Activated T-cell treated with anti-CD3 and anti-CD28 coated beads, Interleukin-2, amount 50 U/mL, for 24 hours (primary cell): ENCODE measurements around the gene ATP2C2.
A peak's percentile ranks its signal among the peaks of the same experiment; 100 is the strongest.
"Not testable (repeated sequence)": the region's sequence is repeated elsewhere in the genome, so short reads cannot be mapped to it uniquely, and the experiment has no call there.

ENCODE experiments used
- DNase-seq: peaks from one replicate; pipeline ENCODE4 v3.0.0-alpha.2; 2020
- H3K27ac Mint-ChIP-seq: 2 replicates; pipeline ENCODE4 v1.8.0; 2020; ENCODE audit warnings: mild to moderate bottlenecking, mixed read lengths
- H3K27me3 Mint-ChIP-seq: 2 replicates; pipeline ENCODE4 v1.8.0; 2020; ENCODE audit warnings: mixed read lengths
- H3K36me3 Mint-ChIP-seq: 2 replicates; pipeline ENCODE4 v1.8.0; 2020; ENCODE audit warnings: low read depth, mixed read lengths
- H3K4me1 Mint-ChIP-seq: 2 replicates; pipeline ENCODE4 v1.8.0; 2020; ENCODE audit warnings: low read depth, mixed read lengths
- H3K4me3 Mint-ChIP-seq: 2 replicates; pipeline ENCODE4 v1.8.0; 2020; ENCODE audit warnings: mild to moderate bottlenecking, moderate library complexity, mixed read lengths
- H3K9me3 Mint-ChIP-seq: 2 replicates; pipeline ENCODE4 v1.8.0; 2020; ENCODE audit warnings: mixed read lengths

ATP2C2 gene

GRCh38 chr16:84408314-84408690, 40.0 kb downstream of the ATP2C2 start:
- Mint-ChIP-seq H3K4me1 (no peaks in the 10 kb centered on the region), H3K27me3 (peaks cover 34% of the 10 kb centered on the region), H3K4me3 (no peak overlapping the region), H3K9me3 (no peaks in the 10 kb centered on the region), H3K27ac (no peak overlapping the region), H3K36me3 (no peaks in the 10 kb centered on the region)
- DNase-seq = no peak

- Mint-ChIP-seq H3K36me3 (no peaks in the 10 kb centered on the region), H3K27me3 (peaks cover 34% of the 10 kb centered on the region), H3K4me3 (no peak overlapping the region), H3K4me1 (no peaks in the 10 kb centered on the region), H3K27ac (no peak overlapping the region), H3K9me3 (no peaks in the 10 kb centered on the region)
- DNase-seq = no peak
Observed at GRCh38 chr16:84408856-84409255, 40.5 kb downstream of the ATP2C2 start.

GRCh38 chr16:84410361-84411138, 42.2 kb downstream of the ATP2C2 start:
- DNase-seq = no peak
- H3K36me3 Mint-ChIP-seq = no peaks in the 10 kb centered on the region
- H3K4me1 Mint-ChIP-seq = no peaks in the 10 kb centered on the region
- no peaks in the 10 kb centered on the region for H3K9me3 Mint-ChIP-seq
- no peak overlapping the region for H3K27ac Mint-ChIP-seq
- no peak overlapping the region for H3K4me3 Mint-ChIP-seq
- peaks cover 20% of the 10 kb centered on the region for H3K27me3 Mint-ChIP-seq

- Mint-ChIP-seq H3K9me3 (no peaks in the 10 kb centered on the region), H3K27me3 (peaks cover 18% of the 10 kb centered on the region), H3K4me1 (no peaks in the 10 kb centered on the region), H3K4me3 (no peak overlapping the region), H3K27ac (no peak overlapping the region), H3K36me3 (no peaks in the 10 kb centered on the region)
- no peak for DNase-seq
Observed at GRCh38 chr16:84411768-84412167, 43.4 kb downstream of the ATP2C2 start.

- DNase-seq = no peak
- H3K9me3 Mint-ChIP-seq = no peaks in the 10 kb centered on the region
- no peaks in the 10 kb centered on the region for H3K36me3 Mint-ChIP-seq
- no peak overlapping the region for H3K4me3 Mint-ChIP-seq
- no peak overlapping the region for H3K27ac Mint-ChIP-seq
- H3K27me3 Mint-ChIP-seq = peaks cover 17% of the 10 kb centered on the region
- H3K4me1 Mint-ChIP-seq = no peaks in the 10 kb centered on the region
Observed at GRCh38 chr16:84412262-84412661, 43.9 kb downstream of the ATP2C2 start.

GRCh38 chr16:84413244-84414004, 45.1 kb downstream of the ATP2C2 start:
- Mint-ChIP-seq H3K9me3 (no peaks in the 10 kb centered on the region), H3K27me3 (peaks cover 11% of the 10 kb centered on the region), H3K4me1 (no peaks in the 10 kb centered on the region), H3K36me3 (no peaks in the 10 kb centered on the region), H3K27ac (no peak overlapping the region), H3K4me3 (no peak overlapping the region)
- DNase-seq = no peak

- Mint-ChIP-seq H3K27me3 (peaks cover 10% of the 10 kb centered on the region), H3K9me3 (no peaks in the 10 kb centered on the region), H3K27ac (no peak overlapping the region), H3K36me3 (no peaks in the 10 kb centered on the region), H3K4me3 (no peak overlapping the region), H3K4me1 (no peaks in the 10 kb centered on the region)
- DNase-seq = no peak
Observed at GRCh38 chr16:84414789-84415326, 46.5 kb downstream of the ATP2C2 start.

- Mint-ChIP-seq H3K27me3 (peaks cover 10% of the 10 kb centered on the region), H3K9me3 (no peaks in the 10 kb centered on the region), H3K27ac (no peak overlapping the region), H3K36me3 (no peaks in the 10 kb centered on the region), H3K4me1 (peaks cover 3% of the 10 kb centered on the region), H3K4me3 (no peak overlapping the region)
- no peak for DNase-seq
Observed at GRCh38 chr16:84416407-84417321, 48.3 kb downstream of the ATP2C2 start.

GRCh38 chr16:84418056-84418849, 49.9 kb downstream of the ATP2C2 start:
- DNase-seq = no peak
- H3K9me3 Mint-ChIP-seq = no peaks in the 10 kb centered on the region
- no peak overlapping the region for H3K27ac Mint-ChIP-seq
- no peaks in the 10 kb centered on the region for H3K36me3 Mint-ChIP-seq
- H3K27me3 Mint-ChIP-seq = peaks cover 10% of the 10 kb centered on the region
- no peak overlapping the region for H3K4me3 Mint-ChIP-seq
- H3K4me1 Mint-ChIP-seq = peaks cover 4% of the 10 kb centered on the region

- Mint-ChIP-seq H3K36me3 (no peaks in the 10 kb centered on the region), H3K9me3 (no peaks in the 10 kb centered on the region), H3K4me1 (peaks cover 4% of the 10 kb centered on the region), H3K4me3 (no peak overlapping the region), H3K27ac (peak overlapping the region; percentile 15), H3K27me3 (peaks cover 10% of the 10 kb centered on the region)
- no peak for DNase-seq
Observed at GRCh38 chr16:84419730-84420129, 51.4 kb downstream of the ATP2C2 start.

- H3K27me3 Mint-ChIP-seq = peaks cover 13% of the 10 kb centered on the region
- not testable (repeated sequence) for H3K27ac Mint-ChIP-seq
Observed at GRCh38 chr16:84420556-84420955, 52.2 kb downstream of the ATP2C2 start.

GRCh38 chr16:84421081-84421937, 53.0 kb downstream of the ATP2C2 start:
- Mint-ChIP-seq H3K27ac (no peak overlapping the region), H3K27me3 (peaks cover 11% of the 10 kb centered on the region), H3K4me3 (no peak overlapping the region), H3K36me3 (no peaks in the 10 kb centered on the region), H3K9me3 (no peaks in the 10 kb centered on the region), H3K4me1 (peaks cover 4% of the 10 kb centered on the region)
- no peak for DNase-seq

More at GRCh38 chr16:84420556-84420955, 52.2 kb downstream of the ATP2C2 start:
- DNase-seq, H3K36me3 Mint-ChIP-seq, H3K4me1 Mint-ChIP-seq, H3K9me3 Mint-ChIP-seq, H3K4me3 Mint-ChIP-seq: not testable (repeated sequence)

- DNase-seq = no peak
- Mint-ChIP-seq H3K27ac (no peak overlapping the region), H3K4me1 (peaks cover 4% of the 10 kb centered on the region), H3K36me3 (no peaks in the 10 kb centered on the region), H3K9me3 (no peaks in the 10 kb centered on the region), H3K27me3 (peaks cover 10% of the 10 kb centered on the region), H3K4me3 (no peak overlapping the region)
Observed at GRCh38 chr16:84421938-84422220, 53.5 kb downstream of the ATP2C2 start.
